Thoracic aorta (tissue), 2 donors: ENCODE measurements around the gene CTBP2. TPM values are rescaled to one million over a fixed set of nuclear protein-coding genes. Genes with fewer than 3 reads are reported as not detected.
A peak's percentile ranks its signal among the peaks of the same experiment; 100 is the strongest.

Experiments
- ATAC-seq: fragments of 150-250 bp; one replicate; pipeline ENCODE4 v1.8.0; 2017; ENCODE audit warnings: low read depth; ENCODE audit not compliant: insufficient number of reproducible peaks, low FRiP score
- DNase-seq: peaks from one replicate; pipeline ENCODE4 v3.0.0-alpha.2; 2020; ENCODE audit warnings: low spot score
- H3K27ac ChIP-seq, 2 donors: fragments of 200-600 bp; sonication (generic); 1 replicate in 1 of 2; 2 replicates in 1 of 2; pipeline ENCODE4 v1.5.1; 2016; ENCODE audit warnings: mild to moderate bottlenecking in 2 of 2, moderate library complexity in 2 of 2
- H3K27me3 ChIP-seq: fragments of 200-600 bp; sonication (generic); replicated peaks from 2 replicates; pipeline ENCODE4 v1.6.0; 2016; ENCODE audit warnings: mild to moderate bottlenecking; ENCODE audit not compliant: insufficient read depth
- H3K36me3 ChIP-seq: fragments of 200-600 bp; sonication (generic); one replicate; pipeline ENCODE4 v1.5.1; 2016
- H3K4me1 ChIP-seq, 2 donors: fragments of 200-600 bp; sonication (generic); 1 replicate in 1 of 2; 2 replicates in 1 of 2; pipeline versions ENCODE4 v1.5.1 to v1.6.0; 2016; ENCODE audit warnings: low read depth in 2 of 2, mild to moderate bottlenecking in 1 of 2; ENCODE audit not compliant: control insufficient read depth in 1 of 2
- H3K4me3 ChIP-seq: fragments of 200-600 bp; sonication (generic); 2 replicates; pipeline ENCODE4 v1.5.1; 2016; ENCODE audit warnings: mild to moderate bottlenecking
- H3K9me3 ChIP-seq: fragments of 200-600 bp; sonication (generic); 2 replicates; pipeline ENCODE4 v1.5.1; 2016
- total RNA-seq, 2 donors: library from RNA; depleted of rRNA; stranded (reverse); fragments of >200 nt; gene quantifications; one replicate each; pipeline versions ENCODE4 v1.1.0 to v1.2.3, GENCODE V29; 2016
- TF ChIP-seq, protein P1 (sequence below): fragments of 200-600 bp; sonication (generic); IDR thresholded peaks from one replicate; pipeline ENCODE4 v1.5.1; 2019; ENCODE audit warnings: antibody characterized with exemption

The CTBP2 gene
- total RNA-seq, 2 donors from 2014 or later, result 62.8 to 80.6 TPM

DNA sequence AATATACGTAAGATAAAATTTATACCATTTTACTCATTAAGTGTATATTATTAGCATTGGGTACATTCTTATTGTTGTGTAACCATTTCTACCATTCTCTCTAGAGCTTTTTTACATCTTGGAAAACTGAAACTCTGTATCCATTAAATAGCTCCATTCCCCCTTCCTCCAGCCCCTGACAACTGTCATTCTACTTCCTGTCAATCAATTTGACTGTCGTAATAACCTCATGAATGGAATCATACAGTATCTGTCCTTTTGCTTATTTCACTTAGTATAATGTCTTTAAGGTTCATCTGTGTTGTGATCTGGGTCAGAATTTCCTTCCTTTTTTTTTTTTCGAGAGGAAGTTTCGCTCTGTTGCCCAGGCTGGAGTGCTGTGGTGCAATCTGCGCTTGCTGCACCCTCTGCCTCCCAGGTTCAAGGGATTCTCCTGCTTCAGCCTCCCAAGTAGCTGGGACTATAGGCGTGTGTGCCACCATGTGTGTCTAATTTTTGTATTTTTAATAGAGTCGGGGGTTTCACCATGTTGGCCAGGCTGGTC, 202.9 kb downstream of the CTBP2 start:
- DNase-seq (no peak), ATAC-seq (no peak)
- H3K27ac ChIP-seq, result no peak overlapping the region
- H3K4me3 ChIP-seq, result no peak overlapping the region
- TF ChIP-seq, protein P1, sequence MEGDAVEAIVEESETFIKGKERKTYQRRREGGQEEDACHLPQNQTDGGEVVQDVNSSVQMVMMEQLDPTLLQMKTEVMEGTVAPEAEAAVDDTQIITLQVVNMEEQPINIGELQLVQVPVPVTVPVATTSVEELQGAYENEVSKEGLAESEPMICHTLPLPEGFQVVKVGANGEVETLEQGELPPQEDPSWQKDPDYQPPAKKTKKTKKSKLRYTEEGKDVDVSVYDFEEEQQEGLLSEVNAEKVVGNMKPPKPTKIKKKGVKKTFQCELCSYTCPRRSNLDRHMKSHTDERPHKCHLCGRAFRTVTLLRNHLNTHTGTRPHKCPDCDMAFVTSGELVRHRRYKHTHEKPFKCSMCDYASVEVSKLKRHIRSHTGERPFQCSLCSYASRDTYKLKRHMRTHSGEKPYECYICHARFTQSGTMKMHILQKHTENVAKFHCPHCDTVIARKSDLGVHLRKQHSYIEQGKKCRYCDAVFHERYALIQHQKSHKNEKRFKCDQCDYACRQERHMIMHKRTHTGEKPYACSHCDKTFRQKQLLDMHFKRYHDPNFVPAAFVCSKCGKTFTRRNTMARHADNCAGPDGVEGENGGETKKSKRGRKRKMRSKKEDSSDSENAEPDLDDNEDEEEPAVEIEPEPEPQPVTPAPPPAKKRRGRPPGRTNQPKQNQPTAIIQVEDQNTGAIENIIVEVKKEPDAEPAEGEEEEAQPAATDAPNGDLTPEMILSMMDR, result no peak
- no peaks in the 10 kb centered on the region for H3K9me3 ChIP-seq
- peaks cover 22 to 43% of the 10 kb centered on the region in 2 donors for H3K4me1 ChIP-seq
- no peaks in the 10 kb centered on the region for H3K27me3 ChIP-seq
- no peaks in the 10 kb centered on the region for H3K36me3 ChIP-seq

DNA sequence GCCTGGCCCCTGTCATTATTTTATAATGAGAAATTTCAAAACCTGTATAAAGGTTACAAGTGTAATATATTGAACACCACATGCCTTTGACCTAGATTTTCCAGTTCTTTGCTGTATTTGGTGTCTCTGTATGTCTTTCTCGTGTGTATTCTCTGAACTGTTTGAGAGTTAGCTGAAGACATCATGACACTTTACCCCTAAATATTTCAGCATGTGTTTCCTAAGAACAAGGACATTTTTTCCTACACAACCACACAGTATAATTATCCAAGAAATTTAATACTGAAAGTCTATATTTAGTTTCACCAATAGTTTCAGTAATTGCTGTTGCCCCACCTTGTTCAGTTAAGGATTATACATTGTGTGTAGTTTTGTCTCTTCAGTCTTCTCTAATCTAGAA, 203.6 kb downstream of the CTBP2 start:
- Histone ChIP-seq H3K27me3 (no peaks in the 10 kb centered on the region), H3K4me3 (no peak overlapping the region), H3K36me3 (no peaks in the 10 kb centered on the region), H3K27ac (no peak overlapping the region), H3K9me3 (no peaks in the 10 kb centered on the region), H3K4me1 (peaks cover 22 to 37% of the 10 kb centered on the region in 2 donors)
- TF ChIP-seq, protein P1, result no peak
- DNase-seq, result no peak
- ATAC-seq, result no peak

DNA sequence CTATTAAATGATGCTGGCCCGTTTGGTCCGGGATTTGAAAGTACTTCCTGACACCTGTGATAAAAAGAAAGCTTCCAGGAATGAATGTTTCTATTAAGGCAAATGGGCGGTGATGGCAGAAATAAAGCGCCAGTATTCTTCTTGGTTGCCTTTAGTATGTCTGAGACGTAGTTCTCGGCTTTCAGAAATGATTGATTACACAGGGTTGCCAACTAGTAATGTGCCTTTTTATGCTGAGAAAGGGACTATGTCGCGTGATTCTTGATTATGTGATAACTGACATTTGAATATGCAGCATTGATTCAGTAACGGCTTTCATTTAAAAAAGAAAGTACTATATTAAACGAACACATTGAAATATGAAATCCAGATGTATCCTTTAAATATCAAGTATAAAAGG, 204.5 kb downstream of the CTBP2 start:
- DNase-seq, result no peak
- no peaks in the 10 kb centered on the region for H3K36me3 ChIP-seq
- no peak overlapping the region for H3K27ac ChIP-seq
- H3K9me3 ChIP-seq, result no peaks in the 10 kb centered on the region
- TF ChIP-seq, protein P1, result no peak
- peaks cover 19 to 28% of the 10 kb centered on the region in 2 donors for H3K4me1 ChIP-seq
- no peaks in the 10 kb centered on the region for H3K27me3 ChIP-seq
- ATAC-seq, result no peak
- no peak overlapping the region for H3K4me3 ChIP-seq

DNA sequence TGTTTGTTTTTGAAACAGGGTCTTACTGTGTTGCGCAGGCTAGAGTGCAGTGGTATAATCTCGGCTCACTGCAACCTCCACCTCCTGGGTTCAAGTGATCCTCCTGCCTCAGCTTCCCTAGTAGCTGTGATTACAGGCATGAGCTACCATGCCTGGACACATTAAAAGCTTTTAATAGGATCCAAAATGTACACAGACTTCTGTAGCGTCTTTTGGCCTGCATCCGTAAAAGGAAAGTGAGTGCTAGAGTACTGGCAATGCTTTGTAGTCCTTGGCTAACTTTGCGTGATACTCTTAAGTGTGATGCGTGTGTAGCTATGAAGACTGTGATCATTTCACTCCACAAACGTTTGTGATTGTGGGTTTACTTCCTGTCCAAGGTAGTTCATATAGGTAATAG, 205.1 kb downstream of the CTBP2 start:
- H3K36me3 ChIP-seq, result no peaks in the 10 kb centered on the region
- TF ChIP-seq, protein P1, result no peak
- peak overlapping the region; percentile 32 for H3K4me3 ChIP-seq
- peaks cover 20 to 23% of the 10 kb centered on the region in 2 donors for H3K4me1 ChIP-seq
- ATAC-seq (no peak), DNase-seq (no peak)
- no peaks in the 10 kb centered on the region for H3K27me3 ChIP-seq
- H3K27ac ChIP-seq, result no peak overlapping the region
- no peaks in the 10 kb centered on the region for H3K9me3 ChIP-seq

DNA sequence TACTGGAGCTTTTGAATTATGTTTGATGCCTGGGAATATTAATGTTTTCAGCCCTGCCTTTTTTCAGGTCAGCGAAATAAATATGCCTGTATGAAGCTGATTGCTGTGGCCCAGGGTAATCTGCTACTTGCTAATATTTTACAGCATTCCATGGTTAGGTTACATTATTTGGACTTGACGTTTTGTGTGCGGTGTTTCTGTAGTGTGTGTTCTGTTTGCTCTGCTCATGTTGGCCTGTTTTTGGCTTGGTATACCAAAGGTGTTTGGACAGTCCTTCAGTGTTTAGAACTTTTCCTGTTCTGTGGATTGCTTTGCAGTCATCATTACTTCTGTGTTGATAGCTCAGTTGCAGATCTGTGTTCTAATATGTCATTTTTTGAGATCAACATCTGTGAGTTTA, 206.9 kb downstream of the CTBP2 start:
- TF ChIP-seq, protein P1, result no peak
- Histone ChIP-seq H3K4me1 (peaks cover 14 to 23% of the 10 kb centered on the region in 2 donors), H3K36me3 (no peaks in the 10 kb centered on the region), H3K27me3 (no peaks in the 10 kb centered on the region), H3K27ac (no peak overlapping the region), H3K4me3 (no peak overlapping the region), H3K9me3 (no peaks in the 10 kb centered on the region)
- DNase-seq (no peak), ATAC-seq (no peak)
